ENCODE measurements around the gene RXRB. TPM values are rescaled to one million over a fixed set of nuclear protein-coding genes. Genes with fewer than 3 reads are reported as not detected.

RXRB gene
- total and polyA plus RNA-seq, 7 donors: 15.6 to 33.2 (median 28.5) TPM

- Histone ChIP-seq H3K36me3 (peaks cover 9 to 22% (median 14%) of the 10 kb centered on the region in 4 donors), H3K4me1 (peaks cover 0 to 65% (median 51%) of the 10 kb centered on the region in 4 donors), H3K27ac (peak overlapping the region in 2 of 4 donors; percentile 76), H3K27me3 (no peaks in the 10 kb centered on the region), H3K4me3 (no peak overlapping the region), H3K9me3 (no peaks in the 10 kb centered on the region)
- TF ChIP-seq CTCF (IDR thresholded peaks at IDR 0.05) (no peak), POLR2A (IDR thresholded peaks at IDR 0.05) (no peak), POLR2AphosphoS5 (IDR thresholded peaks at IDR 0.05) (no peak), EP300 (IDR thresholded peaks at IDR 0.05) (no peak)
- intact Hi-C loops (cut with DNase I): loop anchor here (5.0 to 10.0 kb wide), 5 partner anchors 69 to 1009 kb away; partner anchors contain the start of genes BRD2, GPSM3, PBX2 and RPS18
- WGBS, 2 donors: 86 to 93% methylated on average over 7 of the region's 7 CpGs
- DNase-seq: no peak
Observed at GRCh38 chr6:33203443-33204164, 3.1 kb upstream of the RXRB start.

DNA sequence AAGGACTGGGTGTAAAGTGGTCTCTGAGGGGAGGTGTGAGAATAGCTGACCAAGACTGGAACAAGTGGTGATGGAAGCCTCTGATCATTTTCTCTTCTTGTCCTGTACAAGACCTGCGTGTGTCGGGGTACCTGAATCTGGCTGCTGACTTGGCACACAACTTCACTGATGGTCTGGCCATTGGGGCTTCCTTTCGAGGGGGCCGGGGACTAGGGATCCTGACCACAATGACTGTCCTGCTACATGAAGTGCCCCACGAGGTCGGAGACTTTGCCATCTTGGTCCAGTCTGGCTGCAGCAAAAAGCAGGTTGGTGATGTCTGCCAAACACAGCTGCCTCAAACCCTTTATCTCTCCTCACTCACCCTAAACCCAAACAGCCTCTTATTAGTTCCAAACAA, 2.3 kb upstream of the RXRB start:
- Histone ChIP-seq H3K9me3 (no peaks in the 10 kb centered on the region), H3K36me3 (peaks cover 9 to 26% (median 14%) of the 10 kb centered on the region in 4 donors), H3K4me1 (peaks cover 0 to 70% (median 58%) of the 10 kb centered on the region in 4 donors), H3K27me3 (no peaks in the 10 kb centered on the region), H3K27ac (no peak overlapping the region), H3K4me3 (no peak overlapping the region)
- intact Hi-C loops (cut with DNase I): loop anchor here (5.0 to 10.0 kb wide), 5 partner anchors 70 to 1008 kb away; partner anchors contain the start of genes BRD2, GPSM3, PBX2 and RPS18
- WGBS, 2 donors: 86 to 92% methylated on average over 6 of the region's 6 CpGs
- no peak for DNase-seq
- TF ChIP-seq EP300 (IDR thresholded peaks at IDR 0.05) (no peak), CTCF (IDR thresholded peaks at IDR 0.05) (no peak), POLR2A (IDR thresholded peaks at IDR 0.05) (no peak), POLR2AphosphoS5 (IDR thresholded peaks at IDR 0.05) (no peak)

DNA sequence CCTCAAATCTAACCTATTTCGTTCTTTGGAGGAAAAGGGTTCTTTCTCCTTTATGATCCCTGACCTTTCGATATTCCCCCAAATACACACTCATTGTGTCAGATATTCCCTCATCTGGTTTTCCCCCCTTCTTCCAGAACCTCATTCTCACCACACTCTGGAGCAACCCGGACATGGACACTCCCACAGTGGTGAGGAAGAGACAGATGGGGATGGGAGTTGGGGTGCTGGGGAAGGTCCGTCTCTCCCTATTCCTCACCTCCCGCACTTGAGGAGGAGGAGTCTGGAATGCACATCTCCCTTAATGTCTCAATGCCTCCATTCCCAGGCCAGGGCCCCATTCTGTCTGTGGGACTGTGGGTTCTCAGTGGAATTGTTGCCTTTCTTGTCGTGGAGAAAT, 1.5 kb upstream of the RXRB start:
- Histone ChIP-seq H3K9me3 (no peaks in the 10 kb centered on the region), H3K4me1 (peaks cover 0 to 68% (median 55%) of the 10 kb centered on the region in 4 donors), H3K27me3 (no peaks in the 10 kb centered on the region), H3K36me3 (peaks cover 13 to 35% (median 17%) of the 10 kb centered on the region in 4 donors), H3K27ac (peak overlapping the region in 2 of 4 donors; percentile 96 to 98), H3K4me3 (peak overlapping the region in 2 of 4 donors; percentile 77 to 90)
- WGBS, 2 donors: 84 to 90% methylated on average over 6 of the region's 6 CpGs
- intact Hi-C loops (cut with DNase I): loop anchor here (2.0 to 10.0 kb wide), 7 partner anchors 41 to 1007 kb away; partner anchors contain the start of genes BRD2, GPSM3, PBX2 and RPS18
- DNase-seq: no peak
- TF ChIP-seq POLR2AphosphoS5 (IDR thresholded peaks at IDR 0.05): no peak

GRCh38 chr6:33201147-33201545, 681 bp upstream of the RXRB start:
- DNase-seq: no peak
- Histone ChIP-seq H3K27ac (peak overlapping the region; percentile 91 to 98 (median 96)), H3K9me3 (no peaks in the 10 kb centered on the region), H3K36me3 (peaks cover 20 to 43% (median 25%) of the 10 kb centered on the region in 4 donors), H3K4me1 (peaks cover 0 to 68% (median 52%) of the 10 kb centered on the region in 4 donors), H3K27me3 (no peaks in the 10 kb centered on the region), H3K4me3 (peak overlapping the region; percentile 77 to 90 (median 84))
- WGBS, 2 donors: 1 to 5% methylated on average over 14 of the region's 14 CpGs
- intact Hi-C loops (cut with DNase I): loop anchor here (2.0 to 10.0 kb wide), 7 partner anchors 40 to 1006 kb away; partner anchors contain the start of genes BRD2, GPSM3, PBX2 and RPS18
- TF ChIP-seq CTCF (IDR thresholded peaks at IDR 0.05) (no peak), EP300 (IDR thresholded peaks at IDR 0.05) (no peak), POLR2A (IDR thresholded peaks at IDR 0.05) (no peak), POLR2AphosphoS5 (IDR thresholded peaks at IDR 0.05) (no peak)

DNA sequence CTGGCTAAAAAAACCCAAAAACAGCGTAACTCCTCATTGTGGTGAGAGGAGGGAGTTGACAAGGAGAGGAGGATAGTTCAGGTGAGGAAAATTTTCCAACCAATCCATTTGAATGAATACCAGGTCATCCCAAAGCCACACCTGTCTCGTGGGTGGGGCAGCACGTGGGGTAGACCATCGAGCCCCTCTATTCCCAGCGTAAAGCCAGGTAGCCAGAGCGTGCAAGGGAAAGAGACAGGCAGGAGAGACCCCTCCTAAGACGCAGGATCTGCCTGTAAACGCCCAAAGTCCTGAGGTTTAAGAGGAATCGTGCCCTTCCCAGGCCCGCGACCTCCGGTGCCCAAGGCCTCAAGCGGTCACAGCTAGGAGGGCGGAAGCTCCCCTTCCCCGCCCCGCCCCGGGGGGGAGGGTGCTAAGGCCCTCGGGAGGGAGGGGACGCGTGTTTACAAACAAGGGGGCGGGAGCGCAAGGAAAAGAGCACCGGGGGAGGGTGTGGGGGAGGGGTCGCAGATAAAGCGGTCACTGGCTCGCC, 712 bp downstream of the RXRB start:
- Histone ChIP-seq H3K9me3 (no peaks in the 10 kb centered on the region), H3K36me3 (peaks cover 20 to 57% (median 37%) of the 10 kb centered on the region in 4 donors), H3K27me3 (no peaks in the 10 kb centered on the region), H3K27ac (peak overlapping the region; percentile 91 to 98 (median 96)), H3K4me3 (peak overlapping the region; percentile 77 to 90 (median 84)), H3K4me1 (peaks cover 0 to 61% (median 46%) of the 10 kb centered on the region in 4 donors)
- 2% methylated on average over 26 of the region's 26 CpGs for WGBS, 2 donors
- intact Hi-C loops (cut with DNase I): loop anchor here (2.0 to 10.0 kb wide), 7 partner anchors 39 to 1005 kb away; partner anchors contain the start of genes BRD2, GPSM3, PBX2 and RPS18
- peak; percentile 86 for DNase-seq
- TF ChIP-seq POLR2AphosphoS5 (IDR thresholded peaks at IDR 0.05): no peak
- no peak for TF ChIP-seq CTCF (IDR thresholded peaks at IDR 0.05)

Measured in sigmoid colon (tissue), 7 donors.